Epithelial cell of prostate (primary cell): Measurements from ENCODE around the gene SLC6A20.

ENCODE experiments used
- DNase-seq: peaks from one replicate; pipeline ENCODE4 v3.0.0-alpha.2; 2011; ENCODE audit warnings: low read depth, low spot score
- H3K27ac ChIP-seq: fragments of 450-650 bp; 2 replicates; pipeline ENCODE4 v1.5.1; 2017; ENCODE audit warnings: mild to moderate bottlenecking

SLC6A20 gene

DNA sequence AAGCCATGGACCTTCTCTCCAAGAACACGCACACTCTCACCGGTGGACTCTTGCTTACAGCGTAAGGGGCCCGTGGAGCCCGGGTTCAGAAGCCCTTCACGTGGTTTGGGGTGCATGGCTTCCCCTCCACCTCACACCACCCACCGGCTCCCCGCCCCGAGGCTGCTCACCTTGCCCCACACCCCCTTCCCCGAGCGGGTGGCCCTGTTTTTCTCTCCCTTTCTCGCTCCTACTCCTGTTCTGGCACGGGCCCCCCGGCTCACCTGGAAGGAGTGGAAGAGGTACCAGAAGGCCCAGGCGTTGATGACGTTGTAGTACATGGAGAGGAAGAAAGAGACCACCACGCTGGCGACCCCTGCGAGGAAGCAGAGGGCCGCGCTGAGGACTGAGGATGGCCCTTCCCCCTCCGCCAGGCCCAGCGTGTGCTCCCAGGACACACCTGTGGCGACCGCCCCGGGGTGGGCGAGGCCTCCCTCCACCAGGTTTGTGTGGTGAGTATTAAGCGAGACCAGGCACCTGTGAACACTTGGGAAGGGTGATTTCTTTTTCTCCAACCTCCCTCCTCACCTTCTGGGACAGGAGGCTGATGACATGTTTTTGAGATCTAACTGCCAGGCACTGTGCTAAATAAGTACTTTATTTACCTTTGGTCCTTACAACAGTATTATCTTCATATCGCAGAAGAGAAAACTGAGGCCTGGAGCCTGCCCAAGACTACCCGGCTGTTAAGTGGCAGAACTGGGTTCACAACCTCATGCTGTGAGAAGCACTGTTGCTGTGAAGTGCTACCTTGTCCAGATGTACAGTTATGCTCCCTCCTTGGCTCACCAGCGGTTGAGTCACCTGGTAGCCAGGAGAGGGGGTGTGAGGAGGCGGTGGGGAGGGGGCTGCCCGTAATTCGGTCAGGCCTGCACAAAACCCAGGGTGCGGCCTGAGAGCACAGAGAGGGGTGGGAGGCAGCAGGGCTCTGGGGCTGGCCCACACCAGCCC is 16.3 kb downstream of the SLC6A20 start:
- DNase-seq: no peak
- no peak overlapping the region for H3K27ac ChIP-seq

DNA sequence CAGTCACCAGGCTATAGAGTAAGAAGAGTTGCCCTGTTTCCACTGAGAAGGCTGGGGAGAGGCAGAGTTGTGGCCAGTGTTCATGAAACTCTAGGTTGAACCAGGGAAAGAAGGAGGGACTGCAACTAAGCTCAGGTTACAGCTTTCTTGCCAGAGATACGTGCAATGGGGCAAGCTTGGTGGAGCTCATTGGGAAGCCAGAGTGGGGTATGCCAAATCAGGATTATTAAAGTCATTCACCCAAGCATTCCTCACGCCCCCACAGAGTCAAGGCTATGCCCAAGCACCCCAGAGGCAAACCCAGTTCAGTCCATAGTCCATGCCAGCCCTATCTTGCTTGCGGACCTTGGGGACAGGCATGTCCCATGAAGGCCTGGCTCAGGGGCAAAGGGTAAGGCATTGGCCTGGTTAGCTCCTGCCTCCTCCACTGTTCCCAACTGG is 17.6 kb downstream of the SLC6A20 start:
- DNase-seq: no peak
- no peak overlapping the region for H3K27ac ChIP-seq

DNA sequence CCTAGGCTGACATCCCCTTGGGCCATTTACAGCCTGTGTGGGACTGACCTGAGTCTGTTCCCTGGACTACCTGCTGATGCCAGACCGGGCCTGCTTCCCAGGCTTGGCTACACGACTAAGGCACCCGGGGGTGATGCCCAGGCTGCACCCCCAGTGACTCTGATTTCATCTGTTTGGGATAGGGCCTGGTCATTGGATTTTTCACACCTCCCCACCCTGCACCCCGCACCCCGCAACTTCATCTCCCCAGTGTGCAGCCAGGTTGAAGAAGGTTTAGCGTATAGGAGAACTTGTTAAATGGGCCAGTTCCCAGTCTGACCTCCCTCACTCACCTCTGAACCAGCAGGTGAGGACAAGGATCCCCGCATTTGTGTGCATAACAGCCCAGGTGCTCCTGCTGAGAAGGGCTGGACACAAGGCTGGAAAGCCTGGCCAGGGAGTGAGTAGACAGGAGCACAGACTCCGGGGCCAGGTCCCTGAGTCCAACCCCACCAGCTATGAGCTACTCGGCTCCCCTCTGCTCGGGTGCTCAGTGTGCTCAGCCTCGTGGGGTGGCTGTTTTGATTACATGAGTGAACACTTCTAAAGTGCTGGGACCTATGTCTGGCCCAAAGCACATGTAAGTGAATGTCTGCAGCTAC is 18.5 kb downstream of the SLC6A20 start:
- no peak for DNase-seq
- no peak overlapping the region for H3K27ac ChIP-seq

DNA sequence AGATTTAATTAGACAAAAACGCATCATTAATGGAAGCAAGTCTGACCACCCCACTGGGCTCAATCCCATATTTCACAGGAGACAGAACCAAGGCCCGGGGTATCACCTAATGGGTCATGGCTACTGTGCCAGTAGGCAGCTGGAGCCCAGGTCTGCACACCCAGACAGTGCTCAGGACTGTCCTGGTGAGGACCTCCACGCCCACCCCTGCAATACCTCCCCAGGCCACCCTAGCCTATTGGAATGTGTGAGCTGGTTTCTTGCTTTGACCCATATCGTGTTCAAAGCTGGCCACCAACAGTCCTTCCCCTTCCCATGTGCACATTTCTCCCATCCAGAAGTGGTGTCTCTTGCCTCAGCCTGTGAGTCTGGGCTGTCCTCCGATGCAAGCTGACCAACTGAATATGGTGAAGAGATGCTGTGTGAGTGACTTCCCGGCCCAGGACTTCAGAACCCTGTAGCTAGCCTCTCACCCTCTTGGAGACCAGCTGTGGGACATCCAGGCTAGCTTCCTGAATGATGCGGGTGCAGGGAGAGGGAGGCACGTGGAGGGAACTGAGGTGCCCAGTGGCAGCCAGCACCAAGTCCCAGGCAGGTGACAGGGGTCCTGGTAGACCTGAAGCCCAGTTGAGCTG is 19.1 kb downstream of the SLC6A20 start:
- DNase-seq: no peak
- H3K27ac ChIP-seq: no peak overlapping the region

DNA sequence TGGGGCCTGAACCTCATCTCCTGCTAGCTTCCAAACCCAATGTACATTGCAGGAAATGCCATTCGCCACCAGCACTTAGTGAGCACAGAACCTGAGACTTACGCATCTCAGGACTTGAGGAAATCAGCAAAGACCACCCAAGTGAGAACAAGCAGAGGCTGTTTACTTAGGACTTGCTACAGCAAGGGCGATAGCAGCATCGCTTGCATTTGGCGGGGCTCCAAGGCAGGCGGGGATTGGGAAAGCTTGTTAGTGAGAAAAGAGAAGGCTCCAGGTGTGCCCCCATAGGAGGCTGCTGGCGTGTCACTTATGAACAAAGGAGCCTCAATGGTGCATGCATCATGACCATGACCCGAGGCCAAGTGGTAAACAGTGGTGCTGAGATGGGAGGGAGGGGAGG is 19.7 kb downstream of the SLC6A20 start:
- no peak overlapping the region for H3K27ac ChIP-seq
- DNase-seq: no peak

DNA sequence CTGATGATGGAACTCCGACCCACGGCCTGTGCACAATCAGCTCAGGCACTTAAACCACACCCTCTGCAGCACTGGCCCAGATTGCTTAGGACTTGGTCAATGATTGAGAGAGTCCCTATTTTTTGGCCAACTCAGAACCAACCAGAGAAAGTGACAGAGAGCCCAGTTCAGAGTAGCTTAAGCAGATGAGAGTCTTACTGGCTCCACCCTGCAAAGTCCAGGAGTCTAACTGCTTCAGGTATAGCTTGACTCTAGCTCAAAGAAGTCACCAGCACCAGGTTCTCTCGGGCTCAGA is 20.1 kb downstream of the SLC6A20 start:
- no peak overlapping the region for H3K27ac ChIP-seq
- no peak for DNase-seq

DNA sequence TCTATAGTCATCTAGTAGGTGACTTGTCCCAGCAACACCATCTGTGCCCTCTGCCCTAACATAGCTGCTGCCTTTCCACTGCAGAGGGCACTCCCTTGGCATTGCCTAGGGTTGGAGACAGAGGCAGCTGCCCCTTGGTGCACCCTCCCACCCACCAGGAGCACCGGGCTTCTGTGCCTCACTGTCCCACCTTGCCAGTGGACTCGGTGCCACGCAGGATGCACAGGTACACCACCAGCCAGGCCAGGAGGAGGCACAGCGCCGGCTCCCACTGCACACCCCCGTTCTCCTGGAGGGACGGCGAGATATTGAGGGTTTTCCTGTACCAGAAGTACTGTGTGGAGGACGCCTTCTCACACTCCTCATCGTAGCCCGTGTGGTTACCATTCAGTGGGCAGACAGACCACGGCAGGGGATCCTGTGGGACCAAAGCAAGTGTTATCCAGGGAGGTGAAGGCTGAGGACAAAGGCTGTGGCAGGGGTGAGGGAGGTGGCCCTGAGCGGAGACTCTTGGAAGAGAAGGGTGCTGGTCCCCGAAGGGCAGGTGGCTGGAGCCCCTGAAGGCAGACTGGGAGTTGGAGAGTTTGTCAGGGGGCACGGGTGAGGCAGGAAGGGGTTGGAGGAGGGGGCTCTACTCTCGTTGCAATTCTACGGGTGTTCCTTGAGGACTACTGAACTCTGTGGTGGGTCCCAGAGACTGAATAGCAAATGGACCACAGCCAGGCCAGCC is 20.6 kb downstream of the SLC6A20 start:
- no peak overlapping the region for H3K27ac ChIP-seq
- DNase-seq: no peak

DNA sequence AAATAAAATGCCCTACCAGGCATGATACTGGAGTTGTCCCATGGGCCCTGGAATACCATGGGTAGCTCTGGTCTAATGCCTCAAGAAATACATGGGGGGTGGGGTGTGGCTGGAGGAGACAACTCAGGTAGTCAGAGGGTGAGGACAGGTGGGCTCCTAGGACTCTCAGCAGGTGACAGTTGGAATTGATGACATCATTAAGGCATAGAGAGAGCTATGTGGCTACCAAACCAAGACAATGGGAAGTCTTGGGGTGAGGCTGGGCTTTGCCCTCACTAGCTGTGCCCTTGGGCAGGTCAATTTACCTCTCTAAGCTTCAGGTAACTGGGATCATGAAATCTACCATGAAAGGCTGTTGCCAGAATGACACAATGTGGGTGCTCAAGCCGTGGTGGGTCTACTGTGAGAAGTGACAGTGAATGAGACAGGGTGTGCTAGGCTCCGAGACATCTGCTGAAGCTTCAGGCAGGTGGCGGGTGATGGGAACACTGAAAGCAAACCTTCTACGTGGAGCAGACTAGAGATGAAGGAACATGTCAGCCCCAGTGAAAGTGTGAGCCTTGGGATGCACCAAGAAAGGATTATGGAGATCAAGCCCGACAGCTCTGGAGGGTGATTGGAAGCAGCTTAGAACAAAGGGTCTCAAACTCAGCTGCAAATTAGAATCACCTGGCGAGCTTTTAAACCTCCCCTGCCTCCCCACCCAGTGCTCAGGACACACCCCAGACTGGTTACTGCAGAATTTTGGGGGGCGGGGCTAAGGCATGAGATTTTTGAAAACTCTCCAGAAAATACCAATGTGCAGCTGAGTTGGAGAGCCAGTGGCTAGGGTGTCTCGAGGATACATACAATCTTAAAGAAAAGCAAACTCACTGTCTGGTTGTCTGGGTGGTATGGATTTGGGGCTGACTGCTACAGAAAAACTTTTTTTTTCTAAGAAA is 21.5 kb downstream of the SLC6A20 start:
- DNase-seq: no peak
- H3K27ac ChIP-seq: no peak overlapping the region

DNA sequence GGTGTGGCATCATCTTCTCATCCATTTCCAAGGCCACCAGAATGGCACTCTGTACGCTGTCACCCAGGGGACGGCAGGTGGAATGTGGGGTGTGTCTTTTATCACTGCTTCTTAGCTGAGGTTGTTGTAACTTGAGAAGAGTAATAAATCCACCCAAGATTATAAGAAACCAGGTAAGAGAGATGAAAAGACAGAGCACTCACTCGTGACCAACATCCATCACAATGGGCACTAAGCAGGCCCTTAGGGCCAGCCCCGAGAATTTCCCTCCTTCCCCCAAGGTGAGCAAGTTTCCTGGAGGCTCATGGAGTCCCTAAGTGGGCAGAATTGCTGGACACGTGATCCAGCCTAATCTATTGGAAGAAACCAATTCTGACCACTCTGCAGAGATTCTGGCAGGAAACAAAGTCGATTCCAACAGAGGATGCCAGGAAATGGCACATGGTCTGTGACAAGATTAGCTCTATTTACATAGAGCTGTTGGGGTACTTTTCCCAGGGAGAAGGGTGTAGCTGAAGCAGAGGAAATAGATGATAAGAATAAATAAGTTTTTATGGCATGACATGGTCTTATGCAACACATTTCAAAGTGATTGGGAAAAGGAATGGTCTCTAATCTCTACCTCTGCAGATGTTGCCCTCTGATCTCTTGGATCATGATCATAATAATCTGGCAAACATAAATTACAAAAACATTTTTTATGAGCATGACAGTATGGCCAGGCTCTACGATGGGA is 22.5 kb downstream of the SLC6A20 start:
- no peak overlapping the region for H3K27ac ChIP-seq
- no peak for DNase-seq

DNA sequence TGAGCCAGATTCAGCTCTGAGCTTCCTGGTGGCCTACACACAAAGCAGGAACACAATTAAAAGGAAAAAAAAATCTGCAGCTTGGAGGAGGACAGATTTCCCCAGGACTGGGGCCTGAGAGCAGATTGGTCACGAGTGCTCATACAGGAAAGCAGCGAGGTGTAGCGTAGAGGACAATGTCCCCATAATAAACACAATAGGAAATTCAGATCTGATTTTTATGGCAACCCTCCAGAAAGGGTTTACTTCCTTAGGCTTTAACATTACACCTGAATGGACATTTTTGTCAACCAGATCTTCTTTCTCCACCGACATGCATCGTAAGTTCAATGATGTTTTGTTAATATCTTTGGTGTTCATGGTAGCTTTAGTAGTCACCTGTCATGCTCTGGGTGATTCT is 23.3 kb downstream of the SLC6A20 start:
- DNase-seq: no peak
- H3K27ac ChIP-seq: no peak overlapping the region

DNA sequence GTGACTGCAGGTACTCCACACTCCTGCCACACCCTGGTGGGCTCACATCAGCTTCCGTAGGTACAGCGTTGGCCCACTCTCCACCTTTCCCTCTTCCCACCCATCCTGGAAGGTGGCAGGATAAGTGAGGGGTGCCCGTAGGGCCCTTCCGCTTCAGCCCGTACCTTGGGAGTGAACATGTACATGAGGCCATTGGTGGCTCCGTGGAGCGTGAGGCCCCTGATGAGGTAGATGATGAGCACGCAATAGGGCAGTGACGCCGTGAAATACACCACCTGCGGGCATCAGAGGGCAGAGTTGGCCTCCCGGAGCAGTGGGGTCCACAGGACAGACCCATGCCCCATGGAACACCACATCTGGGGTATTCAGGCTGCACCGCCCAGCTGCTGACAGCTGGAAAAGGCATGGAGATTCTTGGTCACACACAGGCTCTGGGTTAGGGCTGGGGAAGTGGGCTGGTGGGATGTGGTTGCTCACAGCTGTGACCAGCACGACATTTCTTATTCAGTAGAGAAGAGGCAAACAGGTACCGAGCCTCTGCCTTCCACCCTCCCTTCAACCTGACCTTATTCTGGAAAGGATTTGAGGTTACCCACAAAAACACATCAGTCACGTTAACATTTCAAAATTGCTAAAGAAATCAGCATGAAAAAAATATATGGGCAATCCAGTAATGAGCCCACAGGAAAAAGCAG is 23.8 kb downstream of the SLC6A20 start:
- no peak for DNase-seq
- H3K27ac ChIP-seq: no peak overlapping the region

DNA sequence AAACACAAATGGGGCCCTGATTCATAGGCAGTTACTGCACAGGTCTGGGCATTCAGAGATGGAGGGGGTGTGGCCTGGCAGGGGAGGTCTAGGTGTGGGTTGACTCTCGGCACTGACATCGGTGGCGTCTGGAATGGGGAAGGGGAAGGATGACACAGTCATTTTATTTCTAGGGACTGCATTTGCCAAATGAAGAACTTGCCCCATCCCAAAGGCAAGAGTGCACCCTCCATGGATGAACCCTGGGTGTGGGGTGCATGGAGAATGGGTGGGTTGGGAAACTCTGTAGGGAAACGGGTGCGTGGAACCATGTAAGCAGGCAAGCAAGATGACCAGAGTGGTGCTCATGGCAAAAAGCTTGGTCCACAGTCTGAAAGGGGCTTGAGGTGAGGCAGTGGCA is 24.5 kb downstream of the SLC6A20 start:
- no peak for DNase-seq
- no peak overlapping the region for H3K27ac ChIP-seq

DNA sequence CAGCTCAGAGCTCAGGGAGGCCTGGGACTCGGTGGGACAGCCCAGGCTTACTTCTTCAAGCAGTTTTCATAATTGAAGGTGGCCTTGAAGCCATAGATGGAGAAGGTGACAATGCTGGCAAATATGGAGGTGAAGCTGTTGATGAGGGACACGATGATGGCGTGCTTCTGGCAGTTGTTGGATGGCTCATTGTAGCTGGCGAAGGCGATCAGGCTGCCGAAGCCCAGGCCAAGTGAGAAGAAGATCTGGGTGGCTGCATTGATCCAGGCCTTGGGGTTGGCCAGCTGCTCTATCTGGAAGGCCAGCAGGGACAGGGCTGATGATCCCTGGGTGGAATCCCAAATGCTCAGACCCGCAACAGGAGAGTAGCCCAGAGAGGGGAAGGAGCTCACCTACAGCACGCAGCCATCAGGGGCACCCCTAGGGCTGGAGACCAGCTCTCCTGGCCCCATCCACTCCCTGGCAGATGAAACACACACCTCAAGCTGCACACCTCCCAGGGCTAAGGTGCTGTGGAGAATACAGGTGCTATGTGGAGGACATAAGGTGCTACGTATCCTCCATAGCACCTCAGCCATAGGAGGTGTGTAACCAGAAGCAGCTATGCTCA is 25.1 kb downstream of the SLC6A20 start:
- no peak overlapping the region for H3K27ac ChIP-seq
- DNase-seq: no peak

DNA sequence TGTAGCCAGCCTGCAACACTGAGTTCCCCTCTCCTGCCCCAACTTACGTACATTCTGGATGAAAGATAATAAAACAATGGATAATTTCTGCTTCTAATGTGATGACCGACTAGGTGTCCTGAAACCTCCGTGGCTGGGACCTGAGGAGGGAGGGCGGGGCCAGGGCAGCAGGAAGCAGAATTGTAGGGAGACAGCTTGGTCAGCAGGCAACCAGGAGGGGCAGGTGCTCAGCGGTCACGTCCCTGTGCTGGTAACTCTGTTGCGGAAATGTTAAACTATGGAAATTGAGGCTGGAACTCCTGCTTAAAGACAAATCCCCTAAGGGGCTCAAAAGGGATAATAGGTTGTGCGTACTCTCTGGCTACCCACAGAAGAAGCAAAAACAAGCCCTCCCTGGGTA is 30.4 kb downstream of the SLC6A20 start:
- H3K27ac ChIP-seq: no peak overlapping the region
- no peak for DNase-seq

DNA sequence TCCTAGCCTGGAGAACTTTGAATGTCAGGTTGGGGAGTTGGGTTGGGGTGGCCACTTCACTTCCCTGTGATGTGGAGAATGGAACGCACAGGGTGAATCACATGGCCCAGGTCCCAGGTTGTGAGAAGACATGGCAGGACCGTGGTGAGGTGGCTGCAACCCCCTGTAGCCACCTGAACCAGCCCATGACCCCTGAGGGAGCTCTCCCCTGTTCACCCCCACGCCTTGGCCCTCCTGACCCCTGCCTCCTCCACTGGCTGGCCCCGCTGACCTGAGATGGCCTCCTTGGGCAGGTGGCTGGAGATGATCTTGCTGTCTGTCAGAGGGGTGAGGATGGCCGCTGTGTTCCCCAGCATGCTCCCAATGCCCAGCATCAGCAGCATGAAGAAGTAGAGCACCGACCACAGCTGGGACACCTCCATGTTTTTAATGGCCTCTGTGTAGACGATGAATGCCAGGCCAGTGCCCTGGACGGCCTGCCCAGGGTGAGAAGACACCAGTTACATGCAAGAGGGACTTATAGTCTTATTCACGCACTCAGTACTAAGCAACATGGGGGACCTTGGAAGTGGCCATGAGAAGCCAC is 31.0 kb downstream of the SLC6A20 start:
- no peak for DNase-seq
- H3K27ac ChIP-seq: no peak overlapping the region

DNA sequence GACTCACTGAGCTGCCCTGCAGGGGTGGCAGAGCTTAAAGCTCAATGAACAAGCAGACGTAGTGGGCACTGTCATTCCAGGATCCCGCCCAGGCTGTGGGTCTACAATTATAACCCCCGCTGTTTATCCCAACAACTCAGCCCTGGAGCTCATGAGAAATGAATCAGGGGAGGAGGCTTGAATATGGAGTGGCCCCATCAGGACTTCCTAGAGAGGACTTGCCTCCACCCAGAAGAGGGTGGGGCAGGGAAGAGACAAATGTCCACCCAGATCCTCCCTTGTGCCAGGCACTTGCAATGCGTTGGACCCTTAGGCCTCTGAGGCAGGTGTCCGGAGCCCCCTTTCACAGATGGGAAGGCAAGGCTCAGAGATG is 33.0 kb downstream of the SLC6A20 start:
- no peak for DNase-seq
- no peak overlapping the region for H3K27ac ChIP-seq

DNA sequence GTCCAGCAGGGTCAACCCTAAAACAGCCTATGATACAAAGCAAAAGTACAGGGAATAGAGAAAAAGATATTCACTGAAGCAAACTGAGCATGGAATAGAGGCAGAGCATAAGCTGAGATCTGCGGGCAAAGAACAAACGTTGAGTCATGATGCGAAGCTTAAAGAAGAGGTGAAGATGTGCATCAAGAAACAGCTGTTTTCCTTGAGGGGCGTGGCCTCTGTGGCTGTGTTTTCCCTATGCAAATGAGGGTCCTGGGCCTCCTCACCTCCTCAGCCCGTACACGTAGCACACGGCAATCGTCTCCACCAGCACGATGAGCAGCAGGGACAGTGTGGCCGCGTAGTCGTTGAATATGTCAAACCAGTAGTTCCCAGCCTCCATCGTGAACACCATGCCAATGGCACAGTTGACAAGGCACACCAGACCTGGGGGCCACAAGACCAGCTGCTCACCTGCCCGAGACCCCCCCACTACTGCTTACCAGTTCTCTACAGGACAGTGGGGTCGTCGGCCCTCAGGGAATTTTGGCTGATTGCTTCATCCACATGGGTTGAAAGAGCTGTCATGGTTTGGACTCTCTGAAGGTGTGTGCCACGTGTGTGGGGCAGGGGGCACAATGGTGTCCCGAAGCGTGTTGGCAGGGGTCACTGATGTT is 33.6 kb downstream of the SLC6A20 start:
- no peak for DNase-seq
- H3K27ac ChIP-seq: no peak overlapping the region
